Kidney (tissue), 14 donors: ENCODE results near the gene PEX16. TPM values are rescaled to one million over a fixed set of nuclear protein-coding genes. Genes with fewer than 3 reads are reported as not detected.

Experiments
- DNase-seq, 5 donors: peaks; one replicate each; pipeline ENCODE4 v3.0.0-alpha.2; 2013 to 2020
- FAIRE-seq: peaks from 2 replicates; lab custom pipeline; 2012; peaks lifted over from hg19 to GRCh38; lab: Jason Lieb, UNC
- H3K27ac ChIP-seq, 2 donors: one replicate each; pipeline ENCODE4 v1.7.0; 2013; ENCODE audit warnings: low read depth in 2 of 2, low read length in 2 of 2, inconsistent platforms in 1 of 2
- H3K27me3 ChIP-seq: one replicate; pipeline ENCODE4 v1.7.1; 2013; ENCODE audit warnings: low read length, inconsistent platforms; ENCODE audit not compliant: control insufficient read depth, insufficient read depth
- H3K36me3 ChIP-seq, 3 donors: one replicate each; pipeline versions ENCODE4 v1.7.0 to v1.7.1; 2013; ENCODE audit warnings: low read length in 3 of 3, control low read depth in 1 of 3, inconsistent platforms in 1 of 3; ENCODE audit not compliant: insufficient read depth in 3 of 3, control insufficient read depth in 2 of 3
- H3K4me1 ChIP-seq, 3 donors: one replicate each; pipeline versions ENCODE4 v1.7.0 to v1.7.1; 2013; ENCODE audit warnings: low read length in 3 of 3, inconsistent platforms in 1 of 3, low read depth in 1 of 3; ENCODE audit not compliant: control insufficient read depth in 2 of 3, insufficient read depth in 2 of 3
- H3K4me3 ChIP-seq, 3 donors: one replicate each; pipeline versions ENCODE4 v1.7.0 to v1.8.1; 2013; ENCODE audit warnings: low read length in 3 of 3, control low read depth in 1 of 3, inconsistent platforms in 1 of 3
- H3K9ac ChIP-seq, 3 donors: one replicate each; pipeline versions ENCODE4 v1.7.0 to v1.7.1; 2013; ENCODE audit warnings: low read length in 3 of 3, control low read depth in 1 of 3, inconsistent platforms in 1 of 3
- H3K9me3 ChIP-seq, 3 donors: one replicate each; pipeline versions ENCODE4 v1.7.0 to v1.7.1; 2013; ENCODE audit warnings: low read length in 3 of 3, control low read depth in 1 of 3, inconsistent platforms in 1 of 3; ENCODE audit not compliant: control insufficient read depth in 2 of 3, insufficient read depth in 1 of 3
- intact Hi-C: fragments of 100-400 bp; cut with DNase I; formaldehyde crosslinking; loops from one replicate; pipeline ENCODE4 v1.11.1; 2022
- polyA plus RNA-seq: library from polyadenylated mRNA; stranded (reverse); fragments of 350-450 nt; fragmentation: Illumina TruSeq; extraction: RNeasy Lipid Tissue Mini Kit (QIAGEN cat#74804); gene quantifications from one replicate; pipeline ENCODE4 v1.2.3, GENCODE V29; 2014; ENCODE audit warnings: low read depth, low replicate concordance; ENCODE audit not compliant: insufficient read depth
- total RNA-seq: library from RNA; stranded (reverse); fragmentation: NEBNext Ultra II Directional; extraction: Animal tissue kit (Norgen Biotek cat#: 25700); gene quantifications from one replicate; pipeline ENCODE4 v1.2.1, GENCODE V29; 2021
- TF ChIP-seq, protein P1 (sequence below): IDR thresholded peaks from 3 replicates; pipeline ENCODE4 v1.5.1; 2012; ENCODE audit warnings: mild to moderate bottlenecking, moderate library complexity, borderline replicate concordance; ENCODE audit not compliant: insufficient read depth; ENCODE audit errors: extremely low read depth
- donor health status: control.
- donor health status: control.
- donor health status: control.
- donor health status: control.
- donor health status: control.
- donor health status: DM: yes; HTN: yes; CAD: no.
- donor health status: Normal renal cell carcinoma (clear cell type).

Gene PEX16
- total and polyA plus RNA-seq, 2 donors from 2014 or later: 38.4 to 46.0 TPM

DNA sequence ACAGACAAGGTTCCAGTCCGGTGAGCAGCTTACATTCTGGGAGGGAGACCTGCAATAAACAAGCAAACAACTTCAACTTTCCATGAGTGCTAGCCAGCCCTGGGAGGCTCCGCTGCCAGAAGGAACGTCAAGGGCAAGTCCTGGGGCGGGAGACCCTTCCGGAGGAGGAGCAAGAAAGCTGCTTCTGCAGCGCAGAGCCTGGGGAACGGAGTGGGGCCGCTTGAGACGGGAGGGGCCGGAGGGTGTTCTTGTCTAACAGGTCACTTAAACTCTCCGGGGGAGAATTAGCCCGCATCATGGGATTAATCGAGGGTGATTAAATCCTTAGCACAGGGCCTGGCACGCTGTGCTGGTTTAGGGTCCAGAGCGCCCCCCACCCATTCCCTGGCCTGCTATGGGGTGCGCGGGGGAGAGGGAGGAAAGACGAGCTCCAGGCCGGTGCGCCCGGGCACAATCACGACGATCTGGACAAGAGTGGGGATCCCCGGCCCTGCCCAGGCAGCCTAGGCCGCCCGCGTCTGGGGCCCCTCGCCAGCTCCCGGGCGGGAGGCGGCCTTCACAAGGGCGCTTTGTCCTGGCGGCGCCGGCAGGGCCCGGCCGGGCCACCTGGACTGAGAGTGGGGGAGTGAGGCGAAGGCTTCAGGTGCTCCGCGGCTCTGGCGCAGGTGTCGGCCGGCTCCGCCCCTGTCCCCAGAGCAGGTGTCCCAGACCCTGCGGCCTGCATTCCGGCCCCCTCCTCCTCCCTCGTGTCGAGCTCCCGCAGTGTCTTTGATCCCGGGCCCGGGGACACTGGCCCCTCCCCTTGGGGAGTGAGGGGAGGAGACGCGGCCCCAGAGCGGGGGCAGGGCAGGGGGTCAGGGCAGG lies 4.1 kb upstream of the PEX16 start:
- TF ChIP-seq, protein P1, sequence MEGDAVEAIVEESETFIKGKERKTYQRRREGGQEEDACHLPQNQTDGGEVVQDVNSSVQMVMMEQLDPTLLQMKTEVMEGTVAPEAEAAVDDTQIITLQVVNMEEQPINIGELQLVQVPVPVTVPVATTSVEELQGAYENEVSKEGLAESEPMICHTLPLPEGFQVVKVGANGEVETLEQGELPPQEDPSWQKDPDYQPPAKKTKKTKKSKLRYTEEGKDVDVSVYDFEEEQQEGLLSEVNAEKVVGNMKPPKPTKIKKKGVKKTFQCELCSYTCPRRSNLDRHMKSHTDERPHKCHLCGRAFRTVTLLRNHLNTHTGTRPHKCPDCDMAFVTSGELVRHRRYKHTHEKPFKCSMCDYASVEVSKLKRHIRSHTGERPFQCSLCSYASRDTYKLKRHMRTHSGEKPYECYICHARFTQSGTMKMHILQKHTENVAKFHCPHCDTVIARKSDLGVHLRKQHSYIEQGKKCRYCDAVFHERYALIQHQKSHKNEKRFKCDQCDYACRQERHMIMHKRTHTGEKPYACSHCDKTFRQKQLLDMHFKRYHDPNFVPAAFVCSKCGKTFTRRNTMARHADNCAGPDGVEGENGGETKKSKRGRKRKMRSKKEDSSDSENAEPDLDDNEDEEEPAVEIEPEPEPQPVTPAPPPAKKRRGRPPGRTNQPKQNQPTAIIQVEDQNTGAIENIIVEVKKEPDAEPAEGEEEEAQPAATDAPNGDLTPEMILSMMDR: no peak
- no peaks in the 10 kb centered on the region for H3K36me3 ChIP-seq
- peaks cover 0 to 27% (median 0%) of the 10 kb centered on the region in 3 donors for H3K4me1 ChIP-seq
- H3K27me3 ChIP-seq: peaks cover 3% of the 10 kb centered on the region
- peak; percentile 84 to 92 (median 86) for DNase-seq
- H3K4me3 ChIP-seq: peak overlapping the region in 1 of 3 donors; percentile 57
- intact Hi-C loops: no loop called here
- FAIRE-seq: no peak
- H3K27ac ChIP-seq: peak overlapping the region; percentile 71 to 94
- peak overlapping the region in 1 of 3 donors; percentile 73 for H3K9ac ChIP-seq
- H3K9me3 ChIP-seq: no peaks in the 10 kb centered on the region

DNA sequence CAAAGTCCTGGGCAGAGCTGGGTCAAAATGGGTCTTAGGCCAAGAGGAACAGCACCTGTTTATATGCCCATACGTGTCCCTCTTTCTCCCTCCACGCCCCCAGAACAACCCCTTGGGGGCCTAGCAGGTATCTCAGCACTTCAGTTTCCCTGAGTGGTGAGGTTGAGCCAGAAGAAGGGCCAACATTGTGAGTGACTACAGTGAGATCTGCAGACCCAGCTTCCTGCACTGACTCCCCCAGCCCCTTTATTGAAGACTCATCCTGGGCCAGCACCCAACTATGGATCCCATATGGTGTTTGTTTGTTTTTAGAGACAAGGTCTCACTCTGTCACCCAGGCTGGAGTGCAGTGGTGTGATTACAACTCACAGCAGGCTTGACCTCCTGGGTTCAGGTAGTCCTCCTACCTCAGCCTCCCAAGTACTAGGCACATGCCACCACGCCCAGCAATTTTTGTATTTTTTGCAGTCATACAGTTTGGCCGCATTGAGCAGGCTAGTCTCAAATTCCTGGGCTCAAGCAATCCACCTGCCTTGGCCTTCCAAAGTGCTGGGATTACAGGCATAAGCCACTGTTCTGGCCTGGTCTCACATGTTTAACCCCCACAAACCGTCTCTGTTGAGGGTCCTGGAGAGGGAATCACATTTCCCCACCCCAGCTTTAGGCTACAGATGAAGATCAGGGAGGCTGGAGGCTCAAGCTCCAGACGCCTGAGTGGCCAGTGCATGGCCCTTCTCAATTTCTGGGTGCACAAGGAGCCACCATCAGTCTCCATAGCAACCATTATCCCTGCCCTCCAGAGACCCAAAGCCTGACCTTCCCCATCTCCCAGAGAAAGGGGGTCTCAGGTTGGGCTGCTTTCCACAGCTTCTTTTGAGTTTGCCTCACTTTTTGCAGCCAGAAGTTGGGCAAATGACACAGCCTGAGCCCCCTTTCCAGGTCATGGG lies 3.1 kb upstream of the PEX16 start:
- TF ChIP-seq, protein P1: no peak
- no peak for FAIRE-seq
- peak in 2 of 5 donors; percentile 22 to 46 for DNase-seq

DNA sequence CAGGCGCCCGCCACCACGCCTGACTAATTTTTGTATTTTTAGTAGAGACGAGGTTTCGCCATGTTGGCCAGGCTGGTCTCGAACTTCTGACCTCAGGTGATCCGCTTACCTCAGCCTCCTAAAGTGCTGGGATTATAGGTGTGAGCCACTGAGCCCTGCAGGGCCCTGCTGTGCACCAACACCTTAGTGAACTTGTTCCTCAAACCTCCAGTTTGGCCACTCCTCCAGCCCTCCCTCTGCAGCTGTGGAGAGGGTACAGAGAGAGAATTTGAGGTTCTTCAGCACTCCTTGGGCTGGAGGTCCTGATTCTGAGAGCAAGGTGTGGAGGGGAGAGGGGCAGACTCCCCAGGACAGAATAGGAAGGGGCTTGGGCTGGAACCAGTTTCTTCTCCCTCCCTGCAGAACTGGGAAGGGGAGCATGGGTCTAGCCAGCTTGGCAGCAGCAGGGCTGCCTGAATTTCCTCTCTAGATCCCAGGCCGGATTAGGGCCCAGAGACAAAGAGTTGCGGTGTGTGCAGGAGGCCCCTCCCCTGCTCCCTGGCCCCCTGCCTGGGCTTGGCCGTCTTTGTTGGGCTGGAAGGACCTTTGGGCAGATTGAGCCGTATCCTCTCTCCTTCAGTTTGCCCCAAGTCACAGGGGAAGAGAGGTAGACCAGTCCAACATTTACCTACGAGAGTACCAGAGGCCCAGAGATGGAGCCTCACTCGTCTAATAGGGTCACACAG lies 2.3 kb upstream of the PEX16 start:
- H3K4me1 ChIP-seq: peaks cover 0 to 33% (median 3%) of the 10 kb centered on the region in 3 donors
- intact Hi-C loops: no loop called here
- TF ChIP-seq, protein P1: no peak
- no peaks in the 10 kb centered on the region for H3K9me3 ChIP-seq
- peak overlapping the region in 1 of 2 donors; percentile 71 for H3K27ac ChIP-seq
- no peak for FAIRE-seq
- H3K36me3 ChIP-seq: peaks cover 0 to 9% (median 9%) of the 10 kb centered on the region in 3 donors
- peak in 2 of 5 donors; percentile 30 to 50 for DNase-seq
- no peak overlapping the region for H3K4me3 ChIP-seq
- H3K9ac ChIP-seq: no peak overlapping the region
- H3K27me3 ChIP-seq: peaks cover 3% of the 10 kb centered on the region

More for the DNA sequence above, 3.1 kb upstream of the PEX16 start:
- H3K9ac ChIP-seq: peak overlapping the region in 1 of 3 donors; percentile 73
- peaks cover 0 to 3% (median under 1%) of the 10 kb centered on the region in 3 donors for H3K36me3 ChIP-seq
- H3K4me1 ChIP-seq: peaks cover 0 to 33% (median 3%) of the 10 kb centered on the region in 3 donors
- peak overlapping the region in 1 of 3 donors; percentile 57 for H3K4me3 ChIP-seq
- intact Hi-C loops: no loop called here
- no peaks in the 10 kb centered on the region for H3K9me3 ChIP-seq
- peak overlapping the region; percentile 71 to 94 for H3K27ac ChIP-seq
- H3K27me3 ChIP-seq: peaks cover 3% of the 10 kb centered on the region
